GM23338 (cell line): Measurements from ENCODE around the gene RELN. TPM values are rescaled to one million over a fixed set of nuclear protein-coding genes. Genes with fewer than 3 reads are reported as not detected.

Source experiments
- ATAC-seq: fragments of 200-7000 bp; cut with Tn5 transposase; 3 replicates; pipeline ENCODE4 v1.9.1; 2020
- DNase-seq: peaks from one replicate; pipeline ENCODE4 v3.0.0-alpha.2; 2015; ENCODE audit warnings: low spot score
- H2AFZ ChIP-seq: fragments of 200-600 bp; sonication (generic); 2 replicates; pipeline ENCODE4 v1.8.0; 2016; ENCODE audit warnings: antibody characterized with exemption, mild to moderate bottlenecking, moderate library complexity
- H3F3A ChIP-seq: fragments of 200-600 bp; sonication (generic); replicated peaks from 2 replicates; pipeline ENCODE4 v1.8.0; 2017; ENCODE audit warnings: antibody characterized with exemption, mixed run types, low read depth
- H3K27ac ChIP-seq: fragments of 200-600 bp; sonication (generic); 2 replicates; pipeline ENCODE4 v1.6.1; 2016; ENCODE audit warnings: low read depth
- H3K27me3 ChIP-seq: fragments of 200-600 bp; sonication (generic); 2 replicates; pipeline ENCODE4 v1.8.0; 2016; ENCODE audit warnings: mild to moderate bottlenecking, mixed run types, moderate library complexity; ENCODE audit not compliant: insufficient read depth
- H3K36me3 ChIP-seq: fragments of 200-600 bp; sonication (generic); 2 replicates; pipeline ENCODE4 v1.8.0; 2016; ENCODE audit warnings: mild to moderate bottlenecking; ENCODE audit not compliant: insufficient read depth
- H3K4me1 ChIP-seq: fragments of 200-600 bp; sonication (generic); 2 replicates; pipeline ENCODE4 v1.8.0; 2016; ENCODE audit warnings: mild to moderate bottlenecking, moderate library complexity; ENCODE audit not compliant: insufficient read depth
- H3K4me2 ChIP-seq: fragments of 200-600 bp; sonication (generic); 2 replicates; pipeline ENCODE4 v1.7.1; 2017; ENCODE audit warnings: mixed run types
- H3K4me3 ChIP-seq: fragments of 200-600 bp; sonication (generic); 2 replicates; pipeline ENCODE4 v1.6.1; 2016; ENCODE audit warnings: mixed run types
- H3K79me2 ChIP-seq: fragments of 200-600 bp; sonication (generic); replicated peaks from 2 replicates; pipeline ENCODE4 v1.8.0; 2017; ENCODE audit warnings: mild to moderate bottlenecking; ENCODE audit not compliant: insufficient read depth
- H3K9me2 ChIP-seq: fragments of 200-600 bp; sonication (generic); 2 replicates; pipeline ENCODE4 v1.8.0; 2017; ENCODE audit not compliant: insufficient read depth
- H4K20me1 ChIP-seq: fragments of 200-600 bp; sonication (generic); replicated peaks from 2 replicates; pipeline ENCODE4 v1.8.0; 2017; ENCODE audit warnings: mild to moderate bottlenecking; ENCODE audit not compliant: insufficient read depth
- H3K27ac Mint-ChIP-seq: 2 replicates; pipeline ENCODE4 v1.8.0; 2020; ENCODE audit warnings: inconsistent platforms, mild to moderate bottlenecking, moderate library complexity, mixed read lengths
- H3K27me3 Mint-ChIP-seq: 3 replicates; pipeline ENCODE4 v1.8.0; 2022; ENCODE audit warnings: low read depth, mild to moderate bottlenecking, moderate library complexity, mixed read lengths, inconsistent platforms; ENCODE audit not compliant: insufficient read depth, poor library complexity
- H3K36me3 Mint-ChIP-seq: 3 replicates; pipeline ENCODE4 v1.8.0; 2021; ENCODE audit warnings: low read depth, mild to moderate bottlenecking, inconsistent platforms, moderate library complexity, mixed read lengths
- H3K4me1 Mint-ChIP-seq: 3 replicates; pipeline ENCODE4 v1.8.0; 2020; ENCODE audit warnings: mild to moderate bottlenecking, inconsistent platforms, mixed read lengths
- H3K4me3 Mint-ChIP-seq: 3 replicates; pipeline ENCODE4 v1.8.0; 2021; ENCODE audit warnings: moderate library complexity, mild to moderate bottlenecking, inconsistent platforms, mixed read lengths
- H3K9me3 Mint-ChIP-seq: 3 replicates; pipeline ENCODE4 v1.8.0; 2020; ENCODE audit warnings: moderate library complexity, mild to moderate bottlenecking, inconsistent platforms, mixed read lengths
- CREB1 ChIP-seq: fragments of 250-450 bp; sonication (Bioruptor Pico); IDR thresholded peaks from 2 replicates; pipeline ENCODE4 v1.5.0; 2020; ENCODE audit warnings: low read depth, mild to moderate bottlenecking, moderate library complexity
- ETS1 ChIP-seq: IDR thresholded peaks from 2 replicates; pipeline ENCODE4 v1.6.1; 2016; ENCODE audit warnings: antibody characterized with exemption
- EZH2 ChIP-seq: fragments of 200-600 bp; sonication (generic); IDR thresholded peaks from one replicate; pipeline ENCODE4 v1.8.0; 2017; ENCODE audit warnings: antibody characterized with exemption, mild to moderate bottlenecking, low read depth; ENCODE audit not compliant: unreplicated experiment
- EZH2phosphoT487 ChIP-seq: fragments of 200-600 bp; sonication (generic); IDR thresholded peaks from one replicate; pipeline ENCODE4 v1.8.1; 2018; ENCODE audit warnings: antibody characterized with exemption; ENCODE audit not compliant: unreplicated experiment
- JUNB ChIP-seq: IDR thresholded peaks from one replicate; pipeline ENCODE4 v1.6.1; 2016; ENCODE audit warnings: antibody characterized with exemption; ENCODE audit not compliant: unreplicated experiment
- POLR2AphosphoS5 ChIP-seq: IDR thresholded peaks from 2 replicates; pipeline ENCODE4 v1.6.1; 2016; ENCODE audit warnings: antibody characterized with exemption, low read depth
- STAT1 ChIP-seq: IDR thresholded peaks from one replicate; pipeline ENCODE4 v1.6.1; 2016; ENCODE audit warnings: antibody characterized with exemption; ENCODE audit not compliant: unreplicated experiment
- ZNF331 ChIP-seq: fragments of 250-450 bp; sonication (Bioruptor Pico); IDR thresholded peaks from 2 replicates; pipeline ENCODE4 v1.5.0; 2020; ENCODE audit warnings: low read depth, mild to moderate bottlenecking, moderate library complexity
- ZNF462 ChIP-seq: fragments of 250-450 bp; sonication (Bioruptor Pico); IDR thresholded peaks from 2 replicates; pipeline ENCODE4 v1.5.0; 2020; ENCODE audit warnings: mild to moderate bottlenecking, moderate library complexity
- polyA plus RNA-seq: library from polyadenylated mRNA; unstranded; fragments of >200 nt; fragmentation: Nextera tagmentation; extraction: Ambion mirVana; gene quantifications from 2 replicates; pipeline ENCODE4 v1.2.1, GENCODE V29; 2016
- total RNA-seq: library from RNA; depleted of rRNA; stranded (reverse); fragments of >200 nt; shearing (Covaris generic); gene quantifications from 2 replicates; pipeline ENCODE4 v1.2.3, GENCODE V29; 2014
- TF ChIP-seq, protein P1 (sequence below), 2 experiments: fragments of 200-600 bp in 1 of 2; sonication (generic) in 1 of 2; conservative IDR thresholded peaks; 2 replicates each; pipeline versions ENCODE4 v1.5.1 to v1.6.1; 2016 to 2017; ENCODE audit warnings: antibody characterized with exemption in 2 of 2, low read depth in 2 of 2, mild to moderate bottlenecking in 2 of 2, moderate library complexity in 1 of 2

The RELN gene
- total and polyA plus RNA-seq, 2 experiments from 2014 or later: 0.10 to 0.76 TPM

DNA sequence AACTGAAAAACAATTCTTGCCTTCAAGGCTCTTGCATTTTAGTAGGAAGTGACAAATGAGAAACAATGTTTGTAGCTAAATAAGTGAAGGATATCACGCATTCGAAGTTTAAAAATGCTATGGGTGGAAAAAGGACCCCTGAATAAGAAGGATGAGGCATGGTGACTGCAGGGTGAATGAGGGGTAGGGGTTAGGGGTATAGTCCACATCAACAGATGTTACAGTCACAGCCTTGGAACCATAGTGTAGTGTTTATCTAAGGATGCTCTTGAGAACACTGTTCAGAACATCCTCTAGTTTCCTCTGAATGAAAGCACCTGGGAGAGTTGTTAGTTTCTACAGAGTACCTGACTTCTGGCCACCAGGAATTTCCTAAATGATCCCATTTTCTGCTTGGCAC is 157.0 kb downstream of the RELN start (continued):
- TF ChIP-seq POLR2AphosphoS5 (no peak), ZNF331 (CRISPR knock-in tag) (no peak), ETS1 (no peak)

- H4K20me1 ChIP-seq: no peaks in the 10 kb centered on the region
- peaks cover 3% of the 10 kb centered on the region; the same call in 2 of the 3 replicates for H3K4me1 Mint-ChIP-seq
- H3K79me2 ChIP-seq: no peaks in the 10 kb centered on the region
- H3K27me3 Mint-ChIP-seq: peaks cover 3% of the 10 kb centered on the region
- TF ChIP-seq POLR2AphosphoS5: no peak
- TF ChIP-seq ZNF331 (CRISPR knock-in tag): no peak
- TF ChIP-seq EZH2: no peak
- TF ChIP-seq CREB1 (CRISPR knock-in tag): no peak
- no peak overlapping the region for H3K4me3 ChIP-seq
- H2AFZ ChIP-seq: no peak overlapping the region
- ATAC-seq: no peak
- no peak overlapping the region for H3K4me2 ChIP-seq
- no peaks in the 10 kb centered on the region for H3K4me1 ChIP-seq
- no peaks in the 10 kb centered on the region for H3K27me3 ChIP-seq
- no peak overlapping the region for H3K27ac ChIP-seq
- no peak for DNase-seq
- H3K36me3 Mint-ChIP-seq: no peaks in the 10 kb centered on the region
- no peaks in the 10 kb centered on the region for H3F3A ChIP-seq
- no peak overlapping the region for H3K27ac Mint-ChIP-seq
- H3K36me3 ChIP-seq: no peaks in the 10 kb centered on the region
- H3K4me3 Mint-ChIP-seq: no peak overlapping the region
- peaks cover 5% of the 10 kb centered on the region; the same call in 1 of the 3 replicates for H3K9me3 Mint-ChIP-seq
- no peaks in the 10 kb centered on the region for H3K9me2 ChIP-seq
These were observed 165.2 kb downstream of the RELN start for GRCh38 chr7:103824251-103824650.

DNA sequence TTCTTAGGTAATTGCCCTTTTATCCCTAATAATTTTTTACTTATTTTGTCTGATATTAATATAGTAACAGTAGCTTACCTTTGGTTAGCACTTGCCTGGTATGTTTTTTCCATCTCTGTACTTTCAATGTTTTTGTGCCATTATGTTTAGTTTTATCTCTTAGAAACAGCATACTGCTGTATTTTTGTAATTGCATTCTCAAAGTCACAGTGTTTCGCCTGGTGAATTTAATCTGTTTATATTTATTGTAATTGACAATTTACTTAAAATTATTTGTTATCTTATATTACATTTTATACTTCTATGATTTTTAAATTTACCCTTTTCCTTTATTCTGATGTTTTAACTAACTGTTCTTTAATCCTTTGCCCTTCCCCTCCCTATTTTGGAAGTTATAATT is 166.4 kb downstream of the RELN start:
- H3K27me3 Mint-ChIP-seq: peaks cover 3% of the 10 kb centered on the region
- no peak for ATAC-seq
- TF ChIP-seq EZH2 (no peak), POLR2AphosphoS5 (no peak), STAT1 (no peak), EZH2phosphoT487 (no peak), ZNF331 (CRISPR knock-in tag) (no peak), ZNF462 (CRISPR knock-in tag) (no peak), JUNB (no peak)
- TF ChIP-seq, protein P1, sequence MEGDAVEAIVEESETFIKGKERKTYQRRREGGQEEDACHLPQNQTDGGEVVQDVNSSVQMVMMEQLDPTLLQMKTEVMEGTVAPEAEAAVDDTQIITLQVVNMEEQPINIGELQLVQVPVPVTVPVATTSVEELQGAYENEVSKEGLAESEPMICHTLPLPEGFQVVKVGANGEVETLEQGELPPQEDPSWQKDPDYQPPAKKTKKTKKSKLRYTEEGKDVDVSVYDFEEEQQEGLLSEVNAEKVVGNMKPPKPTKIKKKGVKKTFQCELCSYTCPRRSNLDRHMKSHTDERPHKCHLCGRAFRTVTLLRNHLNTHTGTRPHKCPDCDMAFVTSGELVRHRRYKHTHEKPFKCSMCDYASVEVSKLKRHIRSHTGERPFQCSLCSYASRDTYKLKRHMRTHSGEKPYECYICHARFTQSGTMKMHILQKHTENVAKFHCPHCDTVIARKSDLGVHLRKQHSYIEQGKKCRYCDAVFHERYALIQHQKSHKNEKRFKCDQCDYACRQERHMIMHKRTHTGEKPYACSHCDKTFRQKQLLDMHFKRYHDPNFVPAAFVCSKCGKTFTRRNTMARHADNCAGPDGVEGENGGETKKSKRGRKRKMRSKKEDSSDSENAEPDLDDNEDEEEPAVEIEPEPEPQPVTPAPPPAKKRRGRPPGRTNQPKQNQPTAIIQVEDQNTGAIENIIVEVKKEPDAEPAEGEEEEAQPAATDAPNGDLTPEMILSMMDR (conservative IDR thresholded peaks at IDR 0.05; ENCODE audit: low read depth in 2 of 2): no peak

More for the DNA sequence above, 166.4 kb downstream of the RELN start:
- no peak for DNase-seq
- H3K4me3 ChIP-seq: no peak overlapping the region
- H2AFZ ChIP-seq: no peak overlapping the region
- Mint-ChIP-seq H3K4me1 (peaks cover 3% of the 10 kb centered on the region; the same call in 2 of the 3 replicates), H3K36me3 (no peaks in the 10 kb centered on the region), H3K9me3 (peaks cover 5% of the 10 kb centered on the region; the same call in 1 of the 3 replicates), H3K27ac (no peak overlapping the region), H3K4me3 (no peak overlapping the region)
- H3K27ac ChIP-seq: no peak overlapping the region
- H4K20me1 ChIP-seq: no peaks in the 10 kb centered on the region
- no peaks in the 10 kb centered on the region for H3K9me2 ChIP-seq
- no peaks in the 10 kb centered on the region for H3K4me1 ChIP-seq
- no peaks in the 10 kb centered on the region for H3F3A ChIP-seq
- H3K27me3 ChIP-seq: no peaks in the 10 kb centered on the region
- H3K79me2 ChIP-seq: no peaks in the 10 kb centered on the region
- H3K36me3 ChIP-seq: no peaks in the 10 kb centered on the region
- no peak overlapping the region for H3K4me2 ChIP-seq
